ENCODE results near the gene IPO4. TPM values are rescaled to one million over a fixed set of nuclear protein-coding genes. Genes with fewer than 3 reads are reported as not detected.

Gene IPO4
- total RNA-seq, 1 donor from 2014 or later: 14.9 TPM

DNA sequence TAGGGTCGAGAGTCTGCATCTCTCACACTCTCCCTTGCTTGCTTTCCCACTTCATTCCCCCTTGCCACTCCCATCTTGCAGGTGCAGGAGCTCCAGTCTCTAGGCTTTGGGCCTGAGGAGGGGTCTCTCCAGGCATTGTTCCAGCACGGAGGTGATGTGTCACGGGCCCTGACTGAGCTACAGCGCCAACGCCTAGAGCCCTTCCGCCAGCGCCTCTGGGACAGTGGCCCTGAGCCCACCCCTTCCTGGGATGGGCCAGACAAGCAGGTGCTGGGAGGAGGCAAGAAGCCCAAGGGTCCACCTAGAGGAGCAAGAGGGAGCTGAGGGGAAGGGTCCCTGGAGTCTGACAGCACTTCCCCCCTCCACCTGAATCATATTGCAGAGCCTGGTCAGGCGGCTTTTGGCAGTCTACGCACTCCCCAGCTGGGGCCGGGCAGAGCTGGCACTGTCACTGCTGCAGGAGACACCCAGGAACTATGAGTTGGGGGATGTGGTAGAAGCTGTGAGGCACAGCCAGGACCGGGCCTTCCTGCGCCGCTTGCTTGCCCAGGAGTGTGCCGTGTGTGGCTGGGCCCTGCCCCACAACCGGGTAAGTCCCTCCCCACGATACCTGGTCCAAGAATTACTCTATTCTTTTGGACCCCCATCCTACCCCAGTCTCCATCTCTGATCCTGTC lies 37.1 kb downstream of the IPO4 start:
- ATAC-seq (no peak), DNase-seq (no peak)
- intact Hi-C loops (cut with micrococcal nuclease): no loop called here

GRCh38 chr14:24150993-24151392 lies 37.6 kb downstream of the IPO4 start:
- ATAC-seq (no peak), DNase-seq (no peak)
- intact Hi-C loops (cut with micrococcal nuclease): no loop called here

- intact Hi-C loops (cut with micrococcal nuclease): no loop called here
- ATAC-seq (no peak), DNase-seq (no peak)
These were observed 38.0 kb downstream of the IPO4 start for GRCh38 chr14:24150567-24150966.

- intact Hi-C loops (cut with micrococcal nuclease): no loop called here
- DNase-seq (no peak), ATAC-seq (no peak)
These were observed 38.6 kb downstream of the IPO4 start for GRCh38 chr14:24150061-24150460.

DNA sequence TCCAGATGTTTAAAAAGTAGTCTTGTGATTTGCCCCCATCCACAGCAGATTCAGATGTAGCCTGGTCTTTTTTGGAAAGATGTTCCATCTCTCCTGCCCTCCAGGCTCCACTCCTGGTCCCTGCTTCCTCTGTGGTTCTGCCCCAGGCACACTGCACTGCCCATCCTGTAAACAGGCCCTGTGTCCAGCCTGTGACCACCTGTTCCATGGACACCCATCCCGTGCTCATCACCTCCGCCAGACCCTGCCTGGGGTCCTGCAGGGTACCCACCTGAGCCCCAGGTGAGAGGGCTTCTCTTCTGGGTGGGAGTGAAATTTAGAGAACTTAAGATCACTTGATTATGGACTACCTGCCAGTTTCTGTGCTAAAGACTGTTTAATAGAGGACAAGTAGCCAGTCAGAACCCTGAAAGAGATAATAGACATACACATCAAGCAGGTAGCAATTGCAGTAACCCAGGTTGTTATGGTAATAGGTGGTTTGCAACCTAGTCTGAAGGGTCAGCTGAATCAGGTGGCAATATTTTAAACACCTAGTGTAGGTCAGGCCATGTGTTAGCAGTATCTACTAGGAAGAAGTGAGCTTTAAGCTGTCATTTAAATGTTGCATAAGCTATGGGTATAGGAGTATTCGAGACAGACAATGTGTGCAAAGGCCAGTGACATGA lies 39.2 kb downstream of the IPO4 start:
- no peak for ATAC-seq
- DNase-seq: no peak
- intact Hi-C loops (cut with micrococcal nuclease): no loop called here

DNA sequence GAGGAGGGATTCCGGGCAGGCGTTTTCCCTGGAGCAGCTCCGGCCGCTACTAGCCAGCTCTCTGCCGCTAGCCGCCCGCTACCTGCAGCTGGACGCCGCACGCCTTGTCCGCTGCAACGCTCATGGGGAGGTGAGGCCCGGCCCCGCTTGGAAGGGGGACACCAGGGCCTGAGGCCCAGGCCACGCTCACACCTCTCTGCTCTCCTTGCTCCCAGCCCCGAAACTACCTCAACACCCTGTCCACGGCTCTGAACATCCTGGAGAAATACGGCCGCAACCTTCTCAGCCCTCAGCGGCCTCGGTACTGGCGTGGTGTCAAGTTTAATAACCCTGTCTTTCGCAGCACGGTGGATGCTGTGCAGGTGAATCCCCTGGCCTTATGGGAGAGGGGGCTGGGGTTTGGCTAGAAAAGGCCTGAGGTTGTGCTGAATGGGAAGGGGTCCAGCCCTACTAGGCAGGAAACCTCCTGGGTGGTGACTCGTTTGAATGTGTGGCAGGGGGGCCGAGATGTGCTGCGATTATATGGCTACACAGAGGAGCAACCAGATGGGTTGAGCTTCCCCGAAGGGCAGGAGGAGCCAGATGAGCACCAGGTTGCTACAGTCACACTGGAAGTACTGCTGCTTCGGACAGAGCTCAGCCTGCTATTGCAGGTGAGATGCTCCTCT lies 40.7 kb downstream of the IPO4 start:
- ATAC-seq (no peak), DNase-seq (no peak)
- intact Hi-C loops (cut with micrococcal nuclease): no loop called here

- intact Hi-C loops (cut with micrococcal nuclease): no loop called here
- DNase-seq: peak; percentile 98
- ATAC-seq: peak; percentile 94
These were observed 41.4 kb downstream of the IPO4 start, which contains the start of gene RNF31 for GRCh38 chr14:24146978-24147760. RNF31 (plus strand) TSS chr14:24147498; CDS start chr14:24147699, 201 bp downstream.

GRCh38 chr14:24146453-24146977 lies 42.1 kb downstream of the IPO4 start, which contains the start of gene PSME2:
PSME2 (minus strand) TSS chr14:24146610; CDS start chr14:24146581, 29 bp downstream.
- ATAC-seq (peak; percentile 87), DNase-seq (peak; percentile 95)
- intact Hi-C loops (cut with micrococcal nuclease): no loop called here

- ATAC-seq: no peak
- no peak for DNase-seq
- intact Hi-C loops (cut with micrococcal nuclease): no loop called here
These were observed 42.7 kb downstream of the IPO4 start for GRCh38 chr14:24145690-24146452.

- ATAC-seq (no peak), DNase-seq (no peak)
- intact Hi-C loops (cut with micrococcal nuclease): no loop called here
These were observed 43.4 kb downstream of the IPO4 start for GRCh38 chr14:24145219-24145618.

- ATAC-seq (no peak), DNase-seq (no peak)
- intact Hi-C loops (cut with micrococcal nuclease): no loop called here
These were observed 44.2 kb downstream of the IPO4 start for GRCh38 chr14:24144451-24144850.

DNA sequence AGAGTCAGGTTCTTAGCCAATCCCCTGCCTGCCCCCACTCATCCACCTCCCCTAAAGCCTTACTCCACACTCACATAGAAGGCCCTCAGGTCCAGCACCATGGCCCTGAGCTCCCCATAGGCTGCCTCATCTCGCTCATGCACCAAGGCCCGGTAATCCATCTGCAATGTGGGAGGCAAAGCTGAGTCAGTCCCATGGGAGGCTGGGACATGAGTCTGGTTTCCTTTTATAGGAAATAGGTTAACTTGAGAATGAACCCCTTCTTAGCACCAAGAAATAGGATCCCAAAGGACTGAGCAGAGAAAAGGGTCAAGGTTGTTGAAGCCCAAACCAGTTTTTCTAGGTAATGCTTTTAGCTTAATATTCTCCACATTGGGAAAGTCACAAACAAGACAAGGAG lies 45.1 kb downstream of the IPO4 start:
- ATAC-seq: no peak

GRCh38 chr14:24141097-24141880 lies 47.3 kb downstream of the IPO4 start, which contains the start of gene EMC9:
EMC9 (minus strand) TSS chr14:24141591; CDS start chr14:24141304, 287 bp downstream.
- ATAC-seq: peak; percentile 93
- peak; percentile 100 for DNase-seq
- intact Hi-C loops (cut with micrococcal nuclease): no loop called here

More for the DNA sequence above, 45.1 kb downstream of the IPO4 start:
- intact Hi-C loops (cut with micrococcal nuclease): no loop called here
- DNase-seq: no peak

GRCh38 chr14:24139272-24139934 lies 49.2 kb downstream of the IPO4 start:
- intact Hi-C loops (cut with micrococcal nuclease): no loop called here
- DNase-seq (no peak), ATAC-seq (no peak)

DNA sequence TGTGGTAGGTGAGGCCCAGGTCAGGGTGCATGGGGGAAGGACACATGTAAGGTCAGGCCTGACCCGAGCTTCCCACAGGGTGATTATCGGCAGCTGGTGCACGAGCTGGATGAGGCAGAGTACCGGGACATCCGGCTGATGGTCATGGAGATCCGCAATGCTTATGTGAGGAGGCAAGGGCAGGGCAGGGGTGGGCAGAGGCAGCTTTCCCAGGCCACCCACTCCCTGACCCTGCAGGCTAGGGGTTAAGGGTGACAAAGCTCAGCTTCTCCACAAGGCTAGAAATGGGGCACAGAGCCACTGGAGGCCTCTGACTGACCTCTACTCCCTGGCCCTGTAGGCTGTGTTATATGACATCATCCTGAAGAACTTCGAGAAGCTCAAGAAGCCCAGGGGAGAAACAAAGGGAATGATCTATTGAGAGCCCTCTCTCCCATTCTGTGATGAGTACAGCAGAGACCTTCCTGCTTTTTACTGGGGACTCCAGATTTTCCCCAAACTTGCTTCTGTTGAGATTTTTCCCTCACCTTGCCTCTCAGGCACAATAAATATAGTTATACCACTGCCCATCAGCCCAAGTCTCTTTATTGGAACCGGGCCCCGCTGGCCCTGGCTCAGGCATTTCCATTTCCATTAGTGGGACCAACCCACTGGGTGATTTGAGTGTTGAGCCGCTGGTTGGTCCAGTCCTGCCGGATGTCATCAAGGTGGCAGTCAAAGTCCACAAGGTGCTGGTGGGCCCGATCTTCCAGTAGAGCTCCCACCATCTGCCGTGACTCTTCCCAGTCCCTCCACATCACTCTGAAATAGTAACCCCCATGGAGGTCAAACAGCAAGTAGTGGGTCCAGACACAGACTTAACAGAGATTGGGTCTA lies 50.0 kb downstream of the IPO4 start:
- no peak for ATAC-seq
- DNase-seq: no peak
- intact Hi-C loops (cut with micrococcal nuclease): no loop called here

Measured in left ventricle myocardium superior (tissue), 1 donor.